ENCODE data around the gene USP12. TPM values are rescaled to one million over a fixed set of nuclear protein-coding genes. Genes with fewer than 3 reads are reported as not detected.

The USP12 gene
- total RNA-seq, 2 donors from 2014 or later: 11.3 to 21.5 TPM

GRCh38 chr13:27053902-27054595, 117.6 kb downstream of the USP12 start:
- Histone ChIP-seq H3K4me3 (no peak overlapping the region), H3K36me3 (no peaks in the 10 kb centered on the region), H3K9me3 (no peaks in the 10 kb centered on the region), H3K27ac (no peak overlapping the region), H3K27me3 (replicated peaks; ENCODE audit: insufficient read depth) (no peaks in the 10 kb centered on the region), H3K4me1 (replicated peaks) (no peaks in the 10 kb centered on the region)
- WGBS: 76% methylated on average over 6 of the region's 6 CpGs
- intact Hi-C loops (cut with DNase I): no loop called here
- TF ChIP-seq CTCF (IDR thresholded peaks at IDR 0.05) (no peak), POLR2A (IDR thresholded peaks at IDR 0.05) (no peak), POLR2AphosphoS5 (IDR thresholded peaks at IDR 0.05) (no peak)
- DNase-seq (ENCODE audit: low spot score): no peak

GRCh38 chr13:27053210-27053884, 118.3 kb downstream of the USP12 start:
- Histone ChIP-seq H3K27ac (no peak overlapping the region), H3K36me3 (no peaks in the 10 kb centered on the region), H3K9me3 (no peaks in the 10 kb centered on the region), H3K4me3 (no peak overlapping the region), H3K4me1 (replicated peaks) (no peaks in the 10 kb centered on the region), H3K27me3 (replicated peaks; ENCODE audit: insufficient read depth) (no peaks in the 10 kb centered on the region)
- no peak for TF ChIP-seq CTCF (IDR thresholded peaks at IDR 0.05)
- TF ChIP-seq POLR2AphosphoS5 (IDR thresholded peaks at IDR 0.05): no peak
- no peak for TF ChIP-seq POLR2A (IDR thresholded peaks at IDR 0.05)
- DNase-seq (ENCODE audit: low spot score): no peak
- intact Hi-C loops (cut with DNase I): no loop called here
- 60% methylated on average over 10 of the region's 10 CpGs for WGBS

GRCh38 chr13:27052551-27053208, 118.9 kb downstream of the USP12 start:
- TF ChIP-seq CTCF (IDR thresholded peaks at IDR 0.05) (no peak), POLR2A (IDR thresholded peaks at IDR 0.05) (no peak), POLR2AphosphoS5 (IDR thresholded peaks at IDR 0.05) (no peak)
- H3K27me3 ChIP-seq (replicated peaks; ENCODE audit: insufficient read depth): no peaks in the 10 kb centered on the region
- H3K4me3 ChIP-seq: no peak overlapping the region
- H3K9me3 ChIP-seq: no peaks in the 10 kb centered on the region
- intact Hi-C loops (cut with DNase I): no loop called here
- no peaks in the 10 kb centered on the region for H3K4me1 ChIP-seq (replicated peaks)
- H3K27ac ChIP-seq: no peak overlapping the region
- no peak for DNase-seq (ENCODE audit: low spot score)
- 57% methylated on average over 6 of the region's 6 CpGs for WGBS
- H3K36me3 ChIP-seq: no peaks in the 10 kb centered on the region

- DNase-seq (ENCODE audit: low spot score): no peak
- Histone ChIP-seq H3K27ac (no peak overlapping the region), H3K9me3 (no peaks in the 10 kb centered on the region), H3K27me3 (replicated peaks; ENCODE audit: insufficient read depth) (no peaks in the 10 kb centered on the region), H3K36me3 (no peaks in the 10 kb centered on the region), H3K4me3 (no peak overlapping the region), H3K4me1 (replicated peaks) (no peaks in the 10 kb centered on the region)
- intact Hi-C loops (cut with DNase I): no loop called here
- TF ChIP-seq POLR2A (IDR thresholded peaks at IDR 0.05) (no peak), POLR2AphosphoS5 (IDR thresholded peaks at IDR 0.05) (no peak), CTCF (IDR thresholded peaks at IDR 0.05) (no peak)
- WGBS: 88% methylated on average over 13 of the region's 13 CpGs
Observed at GRCh38 chr13:27047081-27047480, 124.5 kb downstream of the USP12 start.

Measured in prostate gland (tissue), 2 donors.